Activated naive CD4-positive, alpha-beta T cell treated with Interleukin-2 at 50 U/mL for 16 hours (primary cell): ENCODE results near the gene BTBD2.

Experiments
- DNase-seq: peaks from one replicate; pipeline ENCODE4 v3.0.0-alpha.2; 2020

The BTBD2 gene

GRCh38 chr19:2050349-2050990 is 35.0 kb upstream of the BTBD2 start:
- DNase-seq, result no peak

GRCh38 chr19:2049741-2050348 is 34.3 kb upstream of the BTBD2 start:
- DNase-seq, result peak; percentile 65

- DNase-seq, result no peak
Observed at GRCh38 chr19:2048959-2049740, 33.6 kb upstream of the BTBD2 start.

GRCh38 chr19:2048104-2048958 is 32.8 kb upstream of the BTBD2 start:
- no peak for DNase-seq

GRCh38 chr19:2047449-2048103 is 32.1 kb upstream of the BTBD2 start:
- DNase-seq, result no peak

- DNase-seq, result no peak
Observed at GRCh38 chr19:2047076-2047448, 31.5 kb upstream of the BTBD2 start.

- no peak for DNase-seq
Observed at GRCh38 chr19:2046046-2046907, 30.8 kb upstream of the BTBD2 start.

GRCh38 chr19:2045501-2046045 is 30.1 kb upstream of the BTBD2 start:
- DNase-seq, result no peak

GRCh38 chr19:2044709-2045500 is 29.4 kb upstream of the BTBD2 start:
- DNase-seq, result no peak

GRCh38 chr19:2043961-2044708 is 28.6 kb upstream of the BTBD2 start:
- DNase-seq, result no peak

GRCh38 chr19:2043251-2043641 is 27.7 kb upstream of the BTBD2 start:
- DNase-seq, result no peak

- DNase-seq, result no peak
Observed at GRCh38 chr19:2042485-2043250, 27.2 kb upstream of the BTBD2 start.

GRCh38 chr19:2041683-2042484 is 26.4 kb upstream of the BTBD2 start:
- peak; percentile 99 for DNase-seq

- no peak for DNase-seq
Observed at GRCh38 chr19:2041433-2041682, 25.8 kb upstream of the BTBD2 start.

- DNase-seq, result no peak
Observed at GRCh38 chr19:2040647-2041432, 25.3 kb upstream of the BTBD2 start.

GRCh38 chr19:2039959-2040646 is 24.6 kb upstream of the BTBD2 start:
- DNase-seq, result no peak
